ENCODE results near the gene PIR. TPM values are rescaled to one million over a fixed set of nuclear protein-coding genes. Genes with fewer than 3 reads are reported as not detected.

PIR gene
- total and polyA plus RNA-seq, 9 donors: 8.2 to 23.7 (median 13.1) TPM

DNA sequence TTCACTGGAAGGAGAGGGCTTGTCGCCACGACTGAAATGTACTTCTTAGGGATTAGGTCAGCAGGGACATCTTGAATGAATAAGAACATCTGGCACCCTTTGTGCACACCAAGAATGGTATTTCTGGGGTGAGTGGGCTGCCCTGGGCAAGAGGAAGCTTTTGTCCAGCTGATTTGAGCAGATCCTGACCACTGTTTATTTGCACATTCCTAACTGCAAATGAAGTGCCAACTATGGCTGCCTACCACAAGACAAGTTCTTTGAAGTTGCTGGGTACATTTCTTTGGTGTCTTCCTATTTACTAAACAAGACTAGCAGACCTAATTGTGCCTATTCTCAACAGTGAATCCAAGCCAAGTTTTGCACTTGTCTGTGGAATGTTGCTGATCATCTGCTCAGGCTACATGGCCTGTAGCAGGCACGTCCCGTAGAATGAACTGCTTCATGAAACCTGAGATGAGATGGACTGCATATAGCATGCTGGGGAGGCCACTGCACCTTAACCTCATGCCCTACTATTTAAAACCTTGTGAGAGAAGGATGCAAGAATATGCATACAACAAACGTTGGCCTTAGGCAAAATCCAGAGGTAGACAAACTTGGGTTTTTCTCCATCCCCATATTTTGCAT lies 45.0 kb downstream of the PIR start:
- no peak for DNase-seq
- no peaks in the 10 kb centered on the region for H3K4me1 ChIP-seq (ENCODE audit: insufficient read depth)
- no peaks in the 10 kb centered on the region for H3K9me3 ChIP-seq
- no peaks in the 10 kb centered on the region for H3K36me3 ChIP-seq
- no peak overlapping the region for H3K27ac ChIP-seq
- WGBS, 3 donors: 46 to 56% (median 53%) methylated on average over 5 of the region's 5 CpGs
- TF ChIP-seq EP300 (IDR thresholded peaks at IDR 0.05) (no peak), POLR2A (IDR thresholded peaks at IDR 0.05) (no peak), CTCF (IDR thresholded peaks at IDR 0.05) (no peak)
- no peak overlapping the region for H3K4me3 ChIP-seq
- intact Hi-C loops (cut with DNase I): no loop called here
- H3K27me3 ChIP-seq: no peaks in the 10 kb centered on the region

DNA sequence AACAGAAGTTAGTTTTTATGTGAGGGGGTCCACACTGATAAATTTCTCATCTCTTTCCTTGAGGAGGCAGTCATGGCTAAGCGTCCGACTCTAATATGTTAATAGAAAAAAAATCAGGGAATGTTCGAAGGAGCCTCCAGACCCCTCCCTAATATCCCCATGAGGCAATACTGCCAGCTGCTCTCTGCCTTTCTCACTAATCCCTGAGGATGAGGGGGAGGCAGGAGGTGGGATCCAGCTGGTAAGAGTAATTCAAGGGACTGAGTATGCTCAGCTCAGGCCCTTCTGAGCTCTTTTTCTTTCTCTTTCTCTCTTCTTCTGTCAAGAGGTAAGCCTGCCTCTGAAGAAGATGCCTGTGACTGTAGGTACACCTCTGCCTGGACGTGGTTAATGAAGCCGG lies 51.7 kb downstream of the PIR start:
- Histone ChIP-seq H3K27me3 (no peaks in the 10 kb centered on the region), H3K4me3 (no peak overlapping the region), H3K4me1 (ENCODE audit: insufficient read depth) (no peaks in the 10 kb centered on the region), H3K36me3 (no peaks in the 10 kb centered on the region), H3K27ac (no peak overlapping the region), H3K9me3 (no peaks in the 10 kb centered on the region)
- no peak for DNase-seq
- intact Hi-C loops (cut with DNase I): loop anchor here in 1 of 4 donors (5.0 kb wide), 1 partner anchor 1159 kb away; no protein-coding TSS in a partner anchor
- no peak for TF ChIP-seq CTCF (IDR thresholded peaks at IDR 0.05)
- WGBS, 3 donors: 52 to 63% (median 59%) methylated on average over 5 of the region's 5 CpGs

GRCh38 chrX:15438332-15438731 lies 54.8 kb downstream of the PIR start:
- no peaks in the 10 kb centered on the region for H3K36me3 ChIP-seq
- H3K27ac ChIP-seq: no peak overlapping the region
- 86 to 88% (median 87%) methylated on average over 3 of the region's 3 CpGs for WGBS, 3 donors
- no peaks in the 10 kb centered on the region for H3K9me3 ChIP-seq
- H3K27me3 ChIP-seq: no peaks in the 10 kb centered on the region
- no peak for TF ChIP-seq CTCF (IDR thresholded peaks at IDR 0.05)
- no peak for TF ChIP-seq EP300 (IDR thresholded peaks at IDR 0.05)
- TF ChIP-seq POLR2A (IDR thresholded peaks at IDR 0.05): no peak
- no peaks in the 10 kb centered on the region for H3K4me1 ChIP-seq (ENCODE audit: insufficient read depth)
- no peak for DNase-seq
- intact Hi-C loops (cut with DNase I): no loop called here
- H3K4me3 ChIP-seq: no peak overlapping the region

- WGBS, 3 donors: 84 to 100% (median 94%) methylated on average over 1 of the region's 1 CpG
- DNase-seq: no peak
- Histone ChIP-seq H3K27me3 (no peaks in the 10 kb centered on the region), H3K4me1 (ENCODE audit: insufficient read depth) (no peaks in the 10 kb centered on the region), H3K9me3 (no peaks in the 10 kb centered on the region), H3K27ac (no peak overlapping the region), H3K4me3 (no peak overlapping the region), H3K36me3 (no peaks in the 10 kb centered on the region)
- TF ChIP-seq CTCF (IDR thresholded peaks at IDR 0.05) (no peak), EP300 (IDR thresholded peaks at IDR 0.05) (no peak), POLR2A (IDR thresholded peaks at IDR 0.05) (no peak)
- intact Hi-C loops (cut with DNase I): no loop called here
These were observed 55.4 kb downstream of the PIR start for GRCh38 chrX:15437724-15438123.

Data from ovary (tissue), 9 donors.